Coronary artery (tissue), 2 donors: Measurements from ENCODE around the gene SERP1.
A peak's percentile ranks its signal among the peaks of the same experiment; 100 is the strongest.

Experiments
- DNase-seq: peaks from one replicate; pipeline ENCODE4 v3.0.0-alpha.2; 2017; ENCODE audit warnings: low spot score
- H3K27ac ChIP-seq, 2 donors: fragments of 200-600 bp; sonication (generic); one replicate each; pipeline ENCODE4 v1.5.1; 2016 to 2019
- H3K4me3 ChIP-seq: fragments of 200-600 bp; sonication (generic); 2 replicates; pipeline ENCODE4 v1.5.1; 2016; ENCODE audit warnings: mild to moderate bottlenecking, moderate library complexity
- TF ChIP-seq, protein P1 (sequence below): fragments of 200-600 bp; sonication (generic); IDR thresholded peaks from one replicate; pipeline ENCODE4 v1.5.1; 2019; ENCODE audit warnings: antibody characterized with exemption

SERP1 gene

DNA sequence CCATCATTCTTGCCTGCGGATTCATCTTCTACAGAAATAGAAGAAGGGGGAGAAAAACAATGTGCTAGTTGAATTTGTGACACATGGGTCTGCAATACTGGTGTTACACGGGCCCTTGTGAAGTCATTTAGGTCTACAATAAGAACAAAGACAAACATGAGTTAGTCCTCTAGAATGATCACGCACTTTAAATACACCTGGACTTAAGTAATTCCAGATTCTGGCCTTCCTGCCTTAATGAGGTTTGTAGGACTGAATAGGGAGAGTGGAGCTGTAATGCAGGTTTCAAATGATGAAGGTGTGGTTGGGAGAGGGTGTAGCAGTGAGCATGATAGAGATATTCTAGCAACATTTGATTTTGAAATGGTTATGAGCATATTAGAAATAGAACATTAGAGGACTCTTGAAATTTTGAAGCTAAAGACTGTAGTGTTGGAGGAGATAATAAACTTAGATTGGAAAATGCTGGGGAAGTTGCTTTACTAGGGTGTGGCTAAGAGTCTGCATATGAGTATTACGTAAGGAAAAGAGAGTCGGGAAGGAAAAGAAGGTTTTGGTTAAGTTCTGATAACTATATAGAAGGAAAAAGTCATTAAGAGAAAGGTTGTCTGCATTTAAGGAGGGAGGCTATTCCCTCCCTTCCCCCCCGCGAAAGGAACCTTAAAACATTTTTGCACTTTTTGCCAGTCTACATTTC, 897 bp upstream of the SERP1 start:
- no peak for DNase-seq
- TF ChIP-seq, protein P1, sequence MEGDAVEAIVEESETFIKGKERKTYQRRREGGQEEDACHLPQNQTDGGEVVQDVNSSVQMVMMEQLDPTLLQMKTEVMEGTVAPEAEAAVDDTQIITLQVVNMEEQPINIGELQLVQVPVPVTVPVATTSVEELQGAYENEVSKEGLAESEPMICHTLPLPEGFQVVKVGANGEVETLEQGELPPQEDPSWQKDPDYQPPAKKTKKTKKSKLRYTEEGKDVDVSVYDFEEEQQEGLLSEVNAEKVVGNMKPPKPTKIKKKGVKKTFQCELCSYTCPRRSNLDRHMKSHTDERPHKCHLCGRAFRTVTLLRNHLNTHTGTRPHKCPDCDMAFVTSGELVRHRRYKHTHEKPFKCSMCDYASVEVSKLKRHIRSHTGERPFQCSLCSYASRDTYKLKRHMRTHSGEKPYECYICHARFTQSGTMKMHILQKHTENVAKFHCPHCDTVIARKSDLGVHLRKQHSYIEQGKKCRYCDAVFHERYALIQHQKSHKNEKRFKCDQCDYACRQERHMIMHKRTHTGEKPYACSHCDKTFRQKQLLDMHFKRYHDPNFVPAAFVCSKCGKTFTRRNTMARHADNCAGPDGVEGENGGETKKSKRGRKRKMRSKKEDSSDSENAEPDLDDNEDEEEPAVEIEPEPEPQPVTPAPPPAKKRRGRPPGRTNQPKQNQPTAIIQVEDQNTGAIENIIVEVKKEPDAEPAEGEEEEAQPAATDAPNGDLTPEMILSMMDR = no peak

GRCh38 chr3:150545419-150546225, 674 bp downstream of the SERP1 start:
- no peak for DNase-seq
- TF ChIP-seq, protein P1 = no peak
- H3K4me3 ChIP-seq = peak overlapping the region; percentile 99
- H3K27ac ChIP-seq = peak overlapping the region; percentile 89 to 100

More for the DNA sequence above, 897 bp upstream of the SERP1 start:
- peak overlapping the region; percentile 99 for H3K4me3 ChIP-seq
- peak overlapping the region; percentile 89 to 100 for H3K27ac ChIP-seq

- DNase-seq = no peak
- Histone ChIP-seq H3K27ac (peak overlapping the region in 1 of 2 donors; percentile 89), H3K4me3 (peak overlapping the region; percentile 99)
- TF ChIP-seq, protein P1 = no peak
Measured at GRCh38 chr3:150544726-150545125, 1.6 kb downstream of the SERP1 start.

- TF ChIP-seq, protein P1 = no peak
- Histone ChIP-seq H3K27ac (peak overlapping the region in 1 of 2 donors; percentile 89), H3K4me3 (peak overlapping the region; percentile 99)
- no peak for DNase-seq
Measured at GRCh38 chr3:150544041-150544440, 2.3 kb downstream of the SERP1 start.

DNA sequence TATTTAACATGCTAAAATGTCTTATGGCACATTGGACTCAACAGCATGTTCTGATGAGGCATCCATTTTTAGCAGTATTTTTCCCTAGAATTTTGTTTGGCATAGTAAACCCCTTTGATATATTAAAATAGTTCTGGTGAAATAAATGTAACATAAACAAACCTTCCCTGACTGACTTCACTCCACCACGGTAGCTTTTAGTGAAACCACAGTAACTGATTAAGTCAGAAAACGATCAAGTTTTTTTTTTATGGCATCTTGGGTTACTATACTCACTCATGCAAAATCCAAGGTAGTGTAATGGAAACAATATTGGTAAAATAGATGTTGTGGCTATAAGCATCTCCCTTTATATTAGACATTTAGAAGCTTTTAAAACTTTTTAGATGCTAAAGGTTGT, 2.8 kb downstream of the SERP1 start:
- DNase-seq = no peak
- no peak overlapping the region for H3K4me3 ChIP-seq
- H3K27ac ChIP-seq = no peak overlapping the region
- TF ChIP-seq, protein P1 = no peak

GRCh38 chr3:150543128-150543527, 3.2 kb downstream of the SERP1 start:
- TF ChIP-seq, protein P1 = no peak
- DNase-seq = no peak
- Histone ChIP-seq H3K27ac (no peak overlapping the region), H3K4me3 (no peak overlapping the region)

DNA sequence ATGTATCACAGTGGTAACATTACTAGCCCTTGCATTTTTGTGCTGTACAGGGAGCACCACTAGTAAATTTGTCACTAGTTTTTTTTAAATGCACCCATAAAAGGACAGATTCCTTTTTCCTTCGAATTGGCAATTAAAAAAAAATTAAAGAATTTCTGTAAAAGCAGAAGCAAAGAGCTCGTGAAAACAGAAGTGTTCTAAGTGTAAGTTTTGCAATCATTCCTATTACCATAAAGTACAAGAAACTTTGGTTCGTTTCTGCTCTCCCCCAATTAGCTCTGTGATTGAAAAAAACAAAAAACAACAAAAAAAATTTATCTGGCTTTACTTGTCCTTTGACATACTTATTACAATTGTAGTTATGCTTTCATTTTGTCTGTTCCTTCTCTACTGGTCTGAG, 5.3 kb downstream of the SERP1 start:
- no peak for DNase-seq
- H3K27ac ChIP-seq = no peak overlapping the region
- no peak overlapping the region for H3K4me3 ChIP-seq
- TF ChIP-seq, protein P1 = no peak
